Measurements from ENCODE around the gene CADPS. TPM values are rescaled to one million over a fixed set of nuclear protein-coding genes. Genes with fewer than 3 reads are reported as not detected.

CADPS gene
- total and polyA plus RNA-seq, 9 of the 15 experiments (the other 6 are each of a cell fraction or from before 2014, with no cell fraction given) = not detected

DNA sequence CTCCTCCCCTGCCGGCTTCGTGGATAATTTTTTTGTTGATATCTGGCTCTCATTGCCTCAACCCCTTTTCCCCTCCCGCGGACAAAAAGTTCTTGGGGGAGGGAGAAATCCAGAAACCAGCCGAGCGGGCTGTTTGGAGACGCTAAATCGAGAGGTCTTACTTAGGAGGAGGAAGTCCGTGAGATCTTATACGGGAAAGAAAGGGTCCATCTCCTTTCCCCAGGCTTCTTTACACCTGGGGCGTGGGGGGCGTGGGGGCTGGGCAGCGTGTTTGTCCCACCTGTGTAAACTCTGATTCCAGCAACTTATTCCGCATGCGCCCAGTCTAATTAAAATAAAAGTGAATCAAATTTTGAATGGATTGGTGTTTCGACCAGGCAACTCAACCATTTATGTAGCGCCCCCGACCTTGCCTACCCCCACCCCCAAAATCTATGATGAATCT, 364 bp upstream of the CADPS start:
- H3K4me2 ChIP-seq (ENCODE audit: insufficient read depth, low read length) = no peak overlapping the region
- intact Hi-C loops (cut with micrococcal nuclease) (no loop called here), in situ Hi-C loops (cut with MboI) (no loop called here)
- H3K27me3 ChIP-seq (ENCODE audit: control insufficient read depth in 2 of 2, insufficient read depth in 2 of 2, low read length in 2 of 2) = no peaks in the 10 kb centered on the region; a peak in 1 of 5 replicates
- no peak for DNase-seq (ENCODE audit: extremely low read depth in 1 of 4, low spot score in 3 of 4)
- no peak overlapping the region for H3K27ac ChIP-seq (ENCODE audit: extremely low read depth, low read depth, low read length)
- ChIA-PET POLR2A (no interaction called here), CTCF (ENCODE audit: low intra/inter-chr PET ratio) (no interaction called here)
- ATAC-seq = no peak
- WGBS (ENCODE audit: insufficient coverage, low coverage, missing lambda C conversion rate) = 2% methylated on average over 9 of the region's 18 CpGs
- no peaks in the 10 kb centered on the region for H4K20me1 ChIP-seq (replicated peaks; ENCODE audit: control insufficient read depth, insufficient read depth, low read length)
- H3K9me1 ChIP-seq (ENCODE audit: control insufficient read depth, insufficient read depth, low read length) = no peaks in the 10 kb centered on the region
- no peak overlapping the region for H3K9ac ChIP-seq (ENCODE audit: insufficient read depth in 1 of 2, low read depth in 2 of 2, low read length in 2 of 2)
- no peak for FAIRE-seq
- BruUV-seq (replicated peaks) = no TSS peak
- no peaks in the 10 kb centered on the region for H3K9me3 ChIP-seq (replicated peaks; ENCODE audit: control insufficient read depth, insufficient read depth, low read depth, low read length)
- peaks cover 0 to 8% of the 10 kb centered on the region in 2 experiments; a peak in 2 of 5 replicates for H3K4me1 ChIP-seq (replicated peaks in 1 of 2; ENCODE audit: control insufficient read depth in 2 of 2, insufficient read depth in 2 of 2, low read length in 2 of 2)
- H3K36me3 ChIP-seq (ENCODE audit: control insufficient read depth, insufficient read depth, low read length) = no peaks in the 10 kb centered on the region
- H2AFZ ChIP-seq (ENCODE audit: low read depth, low read length) = no peak overlapping the region
- H3K4me3 ChIP-seq = no peak overlapping the region
- no peaks in the 10 kb centered on the region for H3K79me2 ChIP-seq (ENCODE audit: control insufficient read depth, insufficient read depth, low read length)
- no peak for TF ChIP-seq MAFK (IDR thresholded peaks at IDR 0.05; ENCODE audit: low read length)
- TF ChIP-seq SMARCA5 (IDR thresholded peaks at IDR 0.05) = no peak
- TF ChIP-seq HDGF (IDR thresholded peaks at IDR 0.05) = no peak
- no peak for TF ChIP-seq PML (IDR thresholded peaks at IDR 0.05; ENCODE audit: low read length)
- no peak for TF ChIP-seq KLF1 (tag; IDR thresholded peaks at IDR 0.05)
- no peak for TF ChIP-seq ZNF175 (CRISPR knock-in tag; IDR thresholded peaks at IDR 0.05; ENCODE audit: low read depth)
- TF ChIP-seq, protein P1, sequence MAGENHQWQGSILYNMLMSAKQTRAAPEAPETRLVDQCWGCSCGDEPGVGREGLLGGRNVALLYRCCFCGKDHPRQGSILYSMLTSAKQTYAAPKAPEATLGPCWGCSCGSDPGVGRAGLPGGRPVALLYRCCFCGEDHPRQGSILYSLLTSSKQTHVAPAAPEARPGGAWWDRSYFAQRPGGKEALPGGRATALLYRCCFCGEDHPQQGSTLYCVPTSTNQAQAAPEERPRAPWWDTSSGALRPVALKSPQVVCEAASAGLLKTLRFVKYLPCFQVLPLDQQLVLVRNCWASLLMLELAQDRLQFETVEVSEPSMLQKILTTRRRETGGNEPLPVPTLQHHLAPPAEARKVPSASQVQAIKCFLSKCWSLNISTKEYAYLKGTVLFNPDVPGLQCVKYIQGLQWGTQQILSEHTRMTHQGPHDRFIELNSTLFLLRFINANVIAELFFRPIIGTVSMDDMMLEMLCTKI (IDR thresholded peaks at IDR 0.05; ENCODE audit: partially characterized antibody) = no peak
- TF ChIP-seq, protein P2, sequence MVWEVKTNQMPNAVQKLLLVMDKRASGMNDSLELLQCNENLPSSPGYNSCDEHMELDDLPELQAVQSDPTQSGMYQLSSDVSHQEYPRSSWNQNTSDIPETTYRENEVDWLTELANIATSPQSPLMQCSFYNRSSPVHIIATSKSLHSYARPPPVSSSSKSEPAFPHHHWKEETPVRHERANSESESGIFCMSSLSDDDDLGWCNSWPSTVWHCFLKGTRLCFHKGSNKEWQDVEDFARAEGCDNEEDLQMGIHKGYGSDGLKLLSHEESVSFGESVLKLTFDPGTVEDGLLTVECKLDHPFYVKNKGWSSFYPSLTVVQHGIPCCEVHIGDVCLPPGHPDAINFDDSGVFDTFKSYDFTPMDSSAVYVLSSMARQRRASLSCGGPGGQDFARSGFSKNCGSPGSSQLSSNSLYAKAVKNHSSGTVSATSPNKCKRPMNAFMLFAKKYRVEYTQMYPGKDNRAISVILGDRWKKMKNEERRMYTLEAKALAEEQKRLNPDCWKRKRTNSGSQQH (CRISPR knock-in tag; IDR thresholded peaks at IDR 0.05) = no peak
- TF ChIP-seq, protein P3, sequence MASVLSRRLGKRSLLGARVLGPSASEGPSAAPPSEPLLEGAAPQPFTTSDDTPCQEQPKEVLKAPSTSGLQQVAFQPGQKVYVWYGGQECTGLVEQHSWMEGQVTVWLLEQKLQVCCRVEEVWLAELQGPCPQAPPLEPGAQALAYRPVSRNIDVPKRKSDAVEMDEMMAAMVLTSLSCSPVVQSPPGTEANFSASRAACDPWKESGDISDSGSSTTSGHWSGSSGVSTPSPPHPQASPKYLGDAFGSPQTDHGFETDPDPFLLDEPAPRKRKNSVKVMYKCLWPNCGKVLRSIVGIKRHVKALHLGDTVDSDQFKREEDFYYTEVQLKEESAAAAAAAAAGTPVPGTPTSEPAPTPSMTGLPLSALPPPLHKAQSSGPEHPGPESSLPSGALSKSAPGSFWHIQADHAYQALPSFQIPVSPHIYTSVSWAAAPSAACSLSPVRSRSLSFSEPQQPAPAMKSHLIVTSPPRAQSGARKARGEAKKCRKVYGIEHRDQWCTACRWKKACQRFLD (CRISPR knock-in tag; IDR thresholded peaks at IDR 0.05) = no peak
- TF ChIP-seq, protein P4, sequence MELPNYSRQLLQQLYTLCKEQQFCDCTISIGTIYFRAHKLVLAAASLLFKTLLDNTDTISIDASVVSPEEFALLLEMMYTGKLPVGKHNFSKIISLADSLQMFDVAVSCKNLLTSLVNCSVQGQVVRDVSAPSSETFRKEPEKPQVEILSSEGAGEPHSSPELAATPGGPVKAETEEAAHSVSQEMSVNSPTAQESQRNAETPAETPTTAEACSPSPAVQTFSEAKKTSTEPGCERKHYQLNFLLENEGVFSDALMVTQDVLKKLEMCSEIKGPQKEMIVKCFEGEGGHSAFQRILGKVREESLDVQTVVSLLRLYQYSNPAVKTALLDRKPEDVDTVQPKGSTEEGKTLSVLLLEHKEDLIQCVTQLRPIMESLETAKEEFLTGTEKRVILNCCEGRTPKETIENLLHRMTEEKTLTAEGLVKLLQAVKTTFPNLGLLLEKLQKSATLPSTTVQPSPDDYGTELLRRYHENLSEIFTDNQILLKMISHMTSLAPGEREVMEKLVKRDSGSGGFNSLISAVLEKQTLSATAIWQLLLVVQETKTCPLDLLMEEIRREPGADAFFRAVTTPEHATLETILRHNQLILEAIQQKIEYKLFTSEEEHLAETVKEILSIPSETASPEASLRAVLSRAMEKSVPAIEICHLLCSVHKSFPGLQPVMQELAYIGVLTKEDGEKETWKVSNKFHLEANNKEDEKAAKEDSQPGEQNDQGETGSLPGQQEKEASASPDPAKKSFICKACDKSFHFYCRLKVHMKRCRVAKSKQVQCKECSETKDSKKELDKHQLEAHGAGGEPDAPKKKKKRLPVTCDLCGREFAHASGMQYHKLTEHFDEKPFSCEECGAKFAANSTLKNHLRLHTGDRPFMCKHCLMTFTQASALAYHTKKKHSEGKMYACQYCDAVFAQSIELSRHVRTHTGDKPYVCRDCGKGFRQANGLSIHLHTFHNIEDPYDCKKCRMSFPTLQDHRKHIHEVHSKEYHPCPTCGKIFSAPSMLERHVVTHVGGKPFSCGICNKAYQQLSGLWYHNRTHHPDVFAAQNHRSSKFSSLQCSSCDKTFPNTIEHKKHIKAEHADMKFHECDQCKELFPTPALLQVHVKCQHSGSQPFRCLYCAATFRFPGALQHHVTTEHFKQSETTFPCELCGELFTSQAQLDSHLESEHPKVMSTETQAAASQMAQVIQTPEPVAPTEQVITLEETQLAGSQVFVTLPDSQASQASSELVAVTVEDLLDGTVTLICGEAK (IDR thresholded peaks at IDR 0.05) = no peak
- TF ChIP-seq, protein P4 (CRISPR knock-in tag; IDR thresholded peaks at IDR 0.05) = no peak

Measured in K562 (cell line).